Right lobe of liver (tissue), 4 donors: Measurements from ENCODE around the gene OSCP1.

Source experiments
- CTCF ChIP-seq, 4 donors: fragments of 200-600 bp in 3 of 4; fragments of 450-650 bp in 1 of 4; IDR thresholded peaks; one replicate each; pipeline versions ENCODE4 v1.5.1 to v1.8.0; 2016 to 2022; ENCODE audit warnings: antibody characterized with exemption in 4 of 4, mild to moderate bottlenecking in 2 of 4
- POLR2A ChIP-seq: fragments of 450-650 bp; IDR thresholded peaks from one replicate; pipeline ENCODE4 v1.6.1; 2017; ENCODE audit warnings: antibody characterized with exemption, mild to moderate bottlenecking
- donor health status: DM: no; HTN: no; CAD: no.
- donor health status: DM: no; HTN: no; CAD: no.
- donor health status: DM: no; HTN: yes; CAD: no.

DNA sequence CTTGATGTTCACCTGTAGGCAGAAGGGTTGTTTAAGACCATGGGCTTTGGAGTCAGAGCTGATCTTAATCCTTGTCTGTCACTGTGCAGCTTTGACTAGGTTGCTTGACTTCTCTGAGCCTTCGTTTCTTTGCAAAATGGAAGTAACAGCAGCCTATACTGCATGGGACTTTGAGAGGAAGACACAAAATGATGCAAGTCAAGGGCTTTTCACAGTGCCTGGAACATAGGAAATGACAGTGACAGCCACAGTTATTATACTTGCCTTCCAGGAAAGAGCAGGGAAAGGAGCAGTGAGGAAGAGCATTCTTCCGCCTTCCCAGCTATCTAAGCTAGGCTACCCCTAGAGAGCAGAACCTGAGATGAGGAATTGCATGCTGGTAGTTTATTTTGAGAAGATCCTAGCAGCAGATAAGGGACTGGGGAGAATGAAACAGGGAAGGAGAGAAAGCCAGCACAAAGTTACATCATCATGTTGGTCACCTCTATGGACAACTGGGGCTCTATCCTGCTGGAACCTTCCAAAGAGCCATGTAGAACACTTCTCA lies 29.3 kb upstream of the OSCP1 start:
- no peak for TF ChIP-seq CTCF (IDR thresholded peaks at IDR 0.05)
- TF ChIP-seq POLR2A, result no peak
